ENCODE data around the gene LCP1.
"Not testable (repeated sequence)": the region's sequence is repeated elsewhere in the genome, so short reads cannot be mapped to it uniquely, and the experiment has no call there.

The LCP1 gene

GRCh38 chr13:46181840-46182490 lies at the start of gene LCP1:
TSS of gene LCP1 (minus strand) at chr13:46182177. CDS start at chr13:46159662, 22,515 bp downstream.
- no peak for DNase-seq (ENCODE audit: low spot score)

DNA sequence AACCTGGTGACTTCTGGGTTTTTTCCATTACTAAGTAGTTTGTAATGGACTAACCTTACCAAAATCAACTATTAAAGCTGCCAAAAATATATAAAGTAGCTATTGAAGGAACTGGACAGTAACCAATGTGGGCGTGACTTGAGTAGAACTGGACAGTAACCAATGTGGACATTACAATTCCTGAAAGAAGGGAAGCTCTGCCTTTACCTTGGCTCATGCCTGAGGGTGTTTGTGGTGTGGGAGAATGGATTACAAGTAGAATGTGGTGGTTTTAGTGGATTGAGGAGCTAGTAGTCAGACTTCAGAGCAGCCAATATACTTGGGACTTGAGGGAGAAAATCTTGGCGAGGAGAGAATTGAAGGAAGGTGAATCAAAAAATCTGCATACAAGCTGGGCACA lies 47.3 kb upstream of the LCP1 start:
- no peak for DNase-seq (ENCODE audit: low spot score)

DNA sequence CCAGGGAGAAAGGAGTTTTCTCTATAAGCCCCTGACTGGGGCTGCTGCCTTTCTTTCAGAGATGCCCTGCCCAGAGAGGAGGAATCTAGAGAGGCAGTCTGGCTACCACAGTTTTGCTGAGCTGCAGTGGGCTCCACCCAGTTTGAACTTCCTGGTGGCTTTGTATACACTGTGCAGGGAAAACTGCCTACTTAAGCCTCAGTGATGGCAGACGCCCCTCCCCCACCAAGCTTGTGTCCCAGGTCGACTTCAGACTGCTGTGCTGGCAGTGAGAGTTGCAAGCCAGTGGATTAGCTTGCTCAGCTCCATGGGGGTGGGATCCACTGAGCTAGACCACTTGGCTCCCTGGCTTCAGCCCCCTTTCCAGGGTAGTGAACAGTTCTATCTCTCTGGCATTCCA lies 38.3 kb upstream of the LCP1 start:
- DNase-seq (ENCODE audit: low spot score) = not testable (repeated sequence)

GRCh38 chr13:46214741-46215140 lies 32.8 kb upstream of the LCP1 start:
- DNase-seq (ENCODE audit: low spot score) = not testable (repeated sequence)

GRCh38 chr13:46213242-46213641 lies 31.3 kb upstream of the LCP1 start:
- peak; percentile 34 for DNase-seq (ENCODE audit: low spot score)

DNA sequence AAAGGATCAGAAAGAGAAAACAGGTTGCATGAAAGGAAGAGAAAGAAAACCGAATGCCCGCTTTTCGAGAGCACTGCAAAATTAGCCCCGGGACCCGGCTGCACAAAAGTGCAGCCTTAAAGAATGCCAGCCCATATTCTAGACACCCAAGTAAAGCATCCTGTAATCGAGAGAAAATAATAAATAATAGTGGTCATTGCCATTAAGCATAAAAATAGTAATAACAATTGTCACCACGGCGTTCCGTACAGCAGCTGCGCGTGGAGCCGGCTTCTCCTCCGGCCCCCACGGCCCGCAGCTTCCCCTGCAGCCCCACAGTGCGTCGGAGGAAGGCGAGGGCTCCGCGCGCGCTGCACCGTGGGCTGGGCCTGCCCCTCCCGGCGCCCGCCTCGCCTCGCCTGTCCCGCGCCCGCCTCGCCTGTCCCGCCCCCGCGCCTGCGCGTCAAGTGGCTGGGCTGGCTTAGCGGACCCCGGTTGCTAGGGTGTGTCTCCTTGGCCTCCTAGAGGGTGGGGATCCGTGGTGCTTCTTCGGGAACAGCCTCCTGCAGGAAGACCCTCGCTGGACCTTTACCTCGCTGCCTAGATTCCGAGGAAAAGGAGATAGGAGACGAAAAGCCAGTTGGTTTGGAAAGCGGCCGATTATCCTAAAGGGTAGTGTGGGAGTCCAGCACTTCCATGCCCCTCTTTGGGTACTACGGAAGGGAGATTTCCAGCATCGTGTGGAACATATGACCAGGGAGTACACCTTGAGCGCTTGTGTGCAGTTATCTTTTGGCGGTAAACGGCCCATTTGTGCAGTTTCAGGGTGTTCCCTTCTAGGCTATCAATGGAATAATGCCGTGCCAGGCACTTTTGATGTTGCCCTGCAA lies 29.7 kb upstream of the LCP1 start, which contains the start of gene LRRC63:
Gene LRRC63, plus strand, starts transcription at position 446 of the 869 bp plus-strand sequence. CDS start 1,107 bp downstream, outside the sequence.
- DNase-seq (ENCODE audit: low spot score) = peak; percentile 87

- peak; percentile 60 for DNase-seq (ENCODE audit: low spot score)
Measured at GRCh38 chr13:46211116-46211482, 29.1 kb upstream of the LCP1 start.

DNA sequence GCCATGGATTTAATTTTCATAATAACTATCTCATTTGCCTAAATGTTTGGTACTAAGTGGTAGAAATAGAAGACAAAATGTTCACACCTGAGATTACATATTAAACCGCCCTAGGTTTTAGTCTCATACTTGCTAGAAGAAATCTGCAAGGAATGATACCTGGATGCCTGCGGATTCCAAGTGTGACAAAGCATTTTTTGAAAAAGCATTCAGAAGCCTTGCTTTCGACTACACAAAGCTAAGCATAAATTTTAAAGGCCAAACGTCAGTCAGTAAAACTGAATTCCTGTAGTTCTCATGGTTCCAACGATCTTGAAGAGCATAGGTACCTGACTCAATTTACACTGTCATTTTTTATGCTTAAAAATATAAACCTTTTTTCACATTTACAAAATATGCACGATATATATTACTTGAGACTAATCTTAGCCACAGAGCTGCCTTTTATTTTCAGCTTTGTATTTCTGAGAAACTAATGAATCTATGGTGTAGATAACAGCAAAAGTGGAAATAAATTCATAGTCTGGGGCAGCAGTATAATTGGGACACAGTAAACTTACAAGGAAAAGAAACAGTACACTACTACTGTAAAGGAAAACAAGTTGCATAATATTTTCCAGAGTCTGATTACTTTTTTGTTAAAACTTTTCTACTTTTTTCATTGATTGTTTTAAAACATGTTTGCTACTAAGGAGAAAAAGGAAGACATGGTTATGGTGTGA lies 28.5 kb upstream of the LCP1 start:
- DNase-seq (ENCODE audit: low spot score) = peak; percentile 20

DNA sequence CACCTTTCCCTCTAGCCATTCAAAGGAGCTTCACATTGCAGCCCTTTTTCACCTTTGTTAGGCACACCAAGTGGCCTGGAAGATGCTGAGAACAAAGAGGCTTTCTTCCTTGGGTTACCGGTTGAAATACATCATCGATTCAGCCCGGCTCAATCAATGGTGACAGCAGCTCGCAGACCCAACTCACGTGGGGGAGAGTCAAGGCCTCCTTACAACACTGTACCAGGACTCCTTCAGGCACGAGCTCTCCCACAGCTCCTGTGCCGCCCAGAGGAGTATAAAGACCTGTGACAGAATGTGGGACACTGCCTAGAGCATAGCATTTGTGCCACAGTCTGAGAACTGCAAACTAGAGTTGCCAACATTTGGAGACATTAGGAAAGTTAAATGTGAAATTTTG lies 25.9 kb upstream of the LCP1 start:
- DNase-seq (ENCODE audit: low spot score) = peak; percentile 51

- DNase-seq (ENCODE audit: low spot score) = no peak
Measured at GRCh38 chr13:46206143-46206542, 24.2 kb upstream of the LCP1 start.

GRCh38 chr13:46202966-46203365 lies 21.0 kb upstream of the LCP1 start:
- DNase-seq (ENCODE audit: low spot score) = no peak

- no peak for DNase-seq (ENCODE audit: low spot score)
Measured at GRCh38 chr13:46202188-46202795, 20.3 kb upstream of the LCP1 start.

DNA sequence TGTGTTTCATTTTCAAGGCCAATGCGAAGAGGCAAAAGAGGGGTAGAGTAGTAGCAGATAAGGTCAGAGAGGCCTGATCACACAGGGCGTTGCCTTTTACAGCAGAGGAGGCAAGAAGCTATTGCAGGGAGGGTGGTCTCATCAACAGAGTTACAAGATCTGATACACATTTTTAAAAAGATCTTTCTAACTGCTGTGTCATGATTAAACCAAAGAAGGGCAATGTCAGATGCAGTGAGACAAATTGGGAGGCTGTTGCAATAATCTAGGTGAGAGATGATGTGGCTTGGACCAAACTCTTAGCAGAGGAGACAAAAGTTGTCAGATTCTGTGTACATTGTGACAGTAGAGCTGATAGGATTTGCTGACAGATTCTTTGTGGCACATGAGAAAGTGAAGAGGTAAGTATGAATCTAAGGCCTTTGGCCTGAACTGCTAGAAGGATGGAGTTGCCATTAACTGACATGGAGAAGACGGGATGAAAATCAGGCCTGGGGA lies 16.8 kb upstream of the LCP1 start:
- no peak for DNase-seq (ENCODE audit: low spot score)

DNA sequence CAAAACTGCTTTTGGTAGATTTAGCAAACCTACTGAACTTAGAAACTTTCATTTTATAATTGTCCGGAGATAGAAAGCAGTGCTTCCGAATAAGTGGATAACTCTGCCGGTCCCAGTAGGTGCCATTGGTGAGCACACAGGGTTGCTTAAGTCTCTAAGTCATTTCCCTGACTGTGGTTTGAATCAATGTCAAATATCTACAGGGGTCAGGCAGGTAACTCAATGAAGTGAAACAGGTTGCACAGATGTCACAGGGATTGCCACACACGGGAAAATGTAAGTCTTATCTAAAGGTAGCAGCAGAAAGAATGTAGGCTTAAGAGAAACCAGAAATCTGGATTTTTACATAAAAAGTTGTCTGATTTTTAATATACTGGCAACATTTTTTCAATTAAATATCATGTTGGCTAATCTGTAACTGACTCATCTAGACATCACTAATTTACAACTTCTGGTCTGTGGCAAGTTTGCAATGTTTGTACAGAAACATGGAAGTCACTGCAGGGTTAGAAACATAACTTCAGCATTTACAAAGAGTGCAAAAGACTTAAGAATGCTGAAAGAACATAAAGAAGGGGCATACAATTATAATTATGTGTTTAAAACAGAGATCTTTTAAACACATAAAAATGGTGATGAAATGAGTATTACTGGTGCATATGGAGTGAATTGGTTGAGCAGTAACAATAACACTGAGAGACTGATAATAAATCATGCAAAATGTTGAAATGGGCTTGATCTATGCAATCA lies 15.5 kb upstream of the LCP1 start:
- no peak for DNase-seq (ENCODE audit: low spot score)

- DNase-seq (ENCODE audit: low spot score) = no peak
Measured at GRCh38 chr13:46195016-46195415, 13.0 kb upstream of the LCP1 start.

GRCh38 chr13:46192412-46192811 lies 10.4 kb upstream of the LCP1 start:
- DNase-seq (ENCODE audit: low spot score) = no peak

- DNase-seq (ENCODE audit: low spot score) = no peak
Measured at GRCh38 chr13:46185634-46186033, 3.7 kb upstream of the LCP1 start.

GRCh38 chr13:46184277-46184699 lies 2.3 kb upstream of the LCP1 start:
- no peak for DNase-seq (ENCODE audit: low spot score)

DNA sequence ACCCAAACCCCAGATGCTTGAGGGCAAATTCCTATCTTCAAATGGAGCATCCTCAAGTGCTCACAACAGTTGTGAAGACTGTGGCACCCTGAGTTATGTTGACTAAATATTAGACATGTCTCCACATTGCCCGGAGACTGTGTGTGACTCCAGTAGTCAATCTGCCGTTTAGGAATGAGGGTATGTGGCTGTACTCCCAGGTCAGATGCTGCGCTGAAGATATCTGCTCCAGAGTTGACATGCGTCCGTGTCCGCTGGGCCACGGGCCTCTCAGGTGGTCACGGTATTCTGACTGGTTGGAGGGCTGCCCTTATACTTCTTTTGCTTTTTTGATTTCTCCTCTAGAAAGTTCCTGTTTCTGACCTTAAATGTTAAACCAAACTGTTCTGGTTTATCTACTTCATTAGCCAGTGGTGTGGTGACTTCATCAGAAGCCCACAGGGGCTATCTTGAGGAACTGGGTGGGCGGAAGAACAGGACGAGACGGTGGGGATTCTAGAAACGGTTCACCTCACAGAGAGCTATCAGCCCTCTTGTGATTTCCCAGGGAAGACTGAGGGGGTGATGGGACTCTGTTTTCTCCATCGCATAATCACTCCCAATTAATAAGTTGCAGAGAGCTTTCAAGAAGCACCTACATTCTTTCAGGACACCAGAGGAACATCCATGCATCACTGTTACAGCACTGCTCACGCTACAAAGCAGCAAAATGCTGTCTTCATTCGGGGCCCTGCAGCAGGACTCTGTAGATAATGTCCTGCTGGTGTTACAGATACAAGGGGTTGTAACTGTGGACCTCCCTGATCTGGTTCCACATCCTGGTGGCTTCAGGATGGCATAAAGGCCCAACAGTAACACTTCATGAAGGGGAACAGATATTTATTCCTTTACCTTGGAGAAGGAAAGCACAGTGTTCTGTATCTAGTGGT lies 1.3 kb upstream of the LCP1 start:
- no peak for DNase-seq (ENCODE audit: low spot score)

DNA sequence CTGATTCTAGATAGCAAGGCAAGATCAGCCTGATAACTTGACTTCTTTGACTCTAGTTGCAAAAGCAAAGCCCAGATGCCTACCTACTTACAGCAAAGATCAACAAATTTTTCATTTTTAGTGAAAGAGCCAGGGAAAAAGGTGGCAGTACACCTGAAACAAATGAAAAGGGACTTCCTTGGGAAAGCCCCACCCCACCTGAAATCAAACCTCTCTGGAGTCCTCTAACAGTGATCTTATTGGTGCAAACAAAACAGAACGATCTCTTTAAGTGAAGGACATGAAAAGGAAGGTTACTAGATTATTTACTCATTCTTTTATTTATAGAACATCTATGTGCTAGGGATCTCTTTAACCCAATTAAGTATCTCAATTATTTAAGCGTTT lies 507 bp upstream of the LCP1 start:
- DNase-seq (ENCODE audit: low spot score) = no peak

Data from pons (tissue), 1 donor.